B cell (primary cell): ENCODE data around the gene STAT4. TPM values are rescaled to one million over a fixed set of nuclear protein-coding genes. Genes with fewer than 3 reads are reported as not detected.

ENCODE experiments used
- ATAC-seq: fragments of 200-7000 bp; cut with Tn5 transposase; one replicate; pipeline ENCODE4 v1.10.0; 2021; ENCODE audit warnings: low read depth, mild to moderate bottlenecking, moderate number of reproducible peaks, moderate library complexity
- CTCF ChIA-PET: fragments of 350-600 bp; sonication (Branson Sonifier 250); formaldehyde crosslinking; loops from one replicate; lab custom pipeline; 2021; ENCODE audit warnings: antibody characterized with exemption, inconsistent platforms; lab: Charles Lee
- POLR2A ChIA-PET: fragments of 350-600 bp; sonication (Branson Sonifier 250); formaldehyde crosslinking; loops from one replicate; lab custom pipeline; 2021; ENCODE audit warnings: antibody characterized with exemption; lab: Charles Lee
- DNase-seq: peaks from one replicate; pipeline ENCODE4 v3.0.0; 2013
- H2AFZ ChIP-seq: 2 replicates; pipeline ENCODE4 v1.6.1; 2012; ENCODE audit warnings: mild to moderate bottlenecking, low read depth, low read length; ENCODE audit not compliant: insufficient read depth, poor library complexity, severe bottlenecking
- H3K27ac ChIP-seq, 2 donors: 1 replicate in 1 of 2; 2 replicates in 1 of 2; pipeline ENCODE4 v1.5.1; 2012 to 2013; ENCODE audit warnings: low read length in 2 of 2, mild to moderate bottlenecking in 2 of 2, moderate library complexity in 1 of 2
- H3K27me3 ChIP-seq, 4 experiments: fragments of 200-600 bp in 1 of 4; sonication (generic) in 1 of 4; replicated peaks in 1 of 4; 1 replicate in 2 of 4; 2 replicates in 2 of 4; pipeline versions ENCODE4 v1.6.1 to v1.7.0; 2013 to 2016; ENCODE audit warnings: low read length in 3 of 4, mild to moderate bottlenecking in 2 of 4, mixed read lengths in 1 of 4, moderate library complexity in 1 of 4; ENCODE audit not compliant: insufficient read depth in 4 of 4, control insufficient read depth in 3 of 4; ENCODE audit errors: control extremely low read depth in 1 of 4
- H3K36me3 ChIP-seq, 2 experiments: replicated peaks in 1 of 2; 1 replicate in 1 of 2; 2 replicates in 1 of 2; pipeline versions ENCODE4 v1.6.1 to v1.7.1; 2013; ENCODE audit warnings: low read length in 1 of 2; ENCODE audit not compliant: insufficient read depth in 2 of 2, control insufficient read depth in 1 of 2; ENCODE audit errors: control extremely low read depth in 1 of 2, extremely low read depth in 1 of 2
- H3K4me1 ChIP-seq, 2 donors: fragments of 200-600 bp in 1 of 2; sonication (generic) in 1 of 2; 1 replicate in 1 of 2; 2 replicates in 1 of 2; pipeline versions ENCODE4 v1.5.1 to v1.6.1; 2013 to 2017; ENCODE audit warnings: low read length in 2 of 2; ENCODE audit not compliant: control insufficient read depth in 2 of 2, insufficient read depth in 2 of 2
- H3K4me2 ChIP-seq: replicated peaks from 2 replicates; pipeline ENCODE3; 2012; ENCODE audit warnings: mild to moderate bottlenecking, low read depth, low read length; ENCODE audit not compliant: poor library complexity, severe bottlenecking
- H3K4me3 ChIP-seq, 5 experiments: fragments of 200-600 bp in 1 of 5; sonication (generic) in 1 of 5; 1 replicate in 3 of 5; 2 replicates in 2 of 5; pipeline versions ENCODE4 v1.5.1 to v1.7.0; 2011 to 2016; ENCODE audit warnings: low read length in 4 of 5, mild to moderate bottlenecking in 4 of 5, low read depth in 2 of 5, control low read depth in 1 of 5, moderate library complexity in 1 of 5; ENCODE audit not compliant: insufficient read depth in 1 of 5; ENCODE audit errors: control extremely low read depth in 1 of 5, extremely low read depth in 1 of 5
- H3K79me2 ChIP-seq: fragments of 200-600 bp; sonication (generic); one replicate; pipeline ENCODE4 v1.6.0; 2016; ENCODE audit warnings: low read length; ENCODE audit not compliant: control insufficient read depth, insufficient read depth
- H3K9ac ChIP-seq: fragments of 200-600 bp; sonication (generic); 2 replicates; pipeline ENCODE4 v1.6.1; 2017; ENCODE audit warnings: mild to moderate bottlenecking, low read length, moderate library complexity
- H3K9me3 ChIP-seq, 3 donors: one replicate each; pipeline versions ENCODE4 v1.6.1 to v1.7.1; 2013; ENCODE audit warnings: low read length in 2 of 3; ENCODE audit not compliant: control insufficient read depth in 2 of 3, insufficient read depth in 1 of 3; ENCODE audit errors: control extremely low read depth in 1 of 3
- H4K20me1 ChIP-seq: 2 replicates; pipeline ENCODE4 v1.6.0; 2012; ENCODE audit warnings: mild to moderate bottlenecking, low read length; ENCODE audit not compliant: insufficient read depth, control insufficient read depth, poor library complexity, severe bottlenecking
- H3K27ac Mint-ChIP-seq: one replicate; pipeline ENCODE4 v1.8.0; 2021; ENCODE audit warnings: mixed read lengths
- H3K27me3 Mint-ChIP-seq: one replicate; pipeline ENCODE4 v1.8.0; 2021; ENCODE audit warnings: mixed read lengths
- H3K4me1 Mint-ChIP-seq: one replicate; pipeline ENCODE4 v1.8.0; 2021; ENCODE audit warnings: mixed read lengths
- H3K4me3 Mint-ChIP-seq: one replicate; pipeline ENCODE4 v1.8.0; 2021; ENCODE audit warnings: mixed read lengths
- H3K9me3 Mint-ChIP-seq: one replicate; pipeline ENCODE4 v1.8.0; 2022; ENCODE audit warnings: mixed read lengths; ENCODE audit not compliant: insufficient read depth
- EZH2 ChIP-seq: IDR thresholded peaks from 2 replicates; pipeline ENCODE4 v1.6.1; 2012; ENCODE audit warnings: borderline replicate concordance, low read depth, mild to moderate bottlenecking, moderate library complexity, low read length; ENCODE audit not compliant: insufficient read depth, poor library complexity, severe bottlenecking
- WGBS: methylation state at CpG from one replicate; pipeline ENCODE4 v1.1.5; 2013; ENCODE audit warnings: missing lambda C conversion rate; ENCODE audit not compliant: insufficient coverage; 5-methylcytosine and 5-hydroxymethylcytosine counted together
- intact Hi-C: fragments of 100-400 bp; cut with micrococcal nuclease; formaldehyde crosslinking; loops from one replicate; pipeline ENCODE4 v1.10.0; 2022
- polyA plus RNA-seq: library from polyadenylated mRNA; depleted of rRNA; stranded (reverse); fragments of >200 nt; gene quantifications from 2 replicates; pipeline ENCODE4 v1.2.3, GENCODE V29; 2012
- total RNA-seq, 2 donors: library from RNA; stranded (reverse); fragments of 120-200 nt in 1 of 2; gene quantifications; 1 replicate in 1 of 2; 2 replicates in 1 of 2; pipeline versions ENCODE4 v1.2.3 to v1.2.4, GENCODE V29; 2013 to 2022
- TF ChIP-seq, protein P1 (sequence below): fragments of 200-600 bp; IDR thresholded peaks from one replicate; pipeline ENCODE4 v1.8.0; 2022; ENCODE audit warnings: antibody characterized with exemption, mild to moderate bottlenecking

The STAT4 gene
- total and polyA plus RNA-seq, 2 donors (not counting 1 experiment from before 2014, with no cell fraction given): 2.0 to 62.1 TPM

DNA sequence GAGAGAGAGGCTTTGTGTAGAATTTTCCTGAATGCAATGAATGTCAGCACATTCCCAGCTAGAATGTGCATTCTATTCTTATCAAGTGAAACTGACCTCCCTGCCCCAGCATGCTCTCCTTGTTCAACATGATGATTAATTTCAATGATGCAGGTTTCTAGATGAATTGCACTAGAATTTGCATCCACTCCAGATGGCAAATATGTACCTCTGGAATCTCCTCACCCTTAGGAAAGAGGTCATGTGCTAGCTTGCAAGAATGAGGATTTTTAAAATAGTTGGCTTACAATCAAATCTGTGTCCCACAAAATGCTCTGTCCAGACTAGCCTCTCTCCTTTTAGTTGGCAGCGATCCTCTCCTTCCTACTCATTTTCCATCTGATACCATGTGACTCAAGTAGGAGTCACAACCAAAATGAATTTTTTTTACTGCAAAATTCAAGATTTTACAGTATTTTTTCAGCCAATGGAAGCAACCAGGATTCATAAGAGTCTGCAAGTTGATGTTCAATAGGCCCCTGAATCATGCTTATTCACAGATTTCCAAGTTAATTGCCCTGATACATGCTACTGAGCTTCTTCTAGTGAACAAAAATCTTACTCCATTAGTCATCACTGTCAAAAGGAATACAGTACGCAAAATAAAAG, 21.0 kb upstream of the STAT4 start:
- Mint-ChIP-seq H3K4me3 (no peak overlapping the region), H3K4me1 (peaks cover 5% of the 10 kb centered on the region), H3K9me3 (no peaks in the 10 kb centered on the region), H3K27ac (no peak overlapping the region), H3K27me3 (peaks cover 12% of the 10 kb centered on the region)
- Histone ChIP-seq H3K27me3 (no peaks in the 10 kb centered on the region), H3K36me3 (no peaks in the 10 kb centered on the region), H3K9me3 (no peaks in the 10 kb centered on the region), H3K9ac (no peak overlapping the region), H4K20me1 (no peaks in the 10 kb centered on the region), H3K4me2 (no peak overlapping the region), H2AFZ (no peak overlapping the region), H3K27ac (no peak overlapping the region), H3K4me3 (no peak overlapping the region), H3K4me1 (no peaks in the 10 kb centered on the region), H3K79me2 (no peaks in the 10 kb centered on the region)
- no peak for ATAC-seq
- 88% methylated on average over 1 of the region's 2 CpGs for WGBS
- DNase-seq: no peak
- TF ChIP-seq, protein P1, sequence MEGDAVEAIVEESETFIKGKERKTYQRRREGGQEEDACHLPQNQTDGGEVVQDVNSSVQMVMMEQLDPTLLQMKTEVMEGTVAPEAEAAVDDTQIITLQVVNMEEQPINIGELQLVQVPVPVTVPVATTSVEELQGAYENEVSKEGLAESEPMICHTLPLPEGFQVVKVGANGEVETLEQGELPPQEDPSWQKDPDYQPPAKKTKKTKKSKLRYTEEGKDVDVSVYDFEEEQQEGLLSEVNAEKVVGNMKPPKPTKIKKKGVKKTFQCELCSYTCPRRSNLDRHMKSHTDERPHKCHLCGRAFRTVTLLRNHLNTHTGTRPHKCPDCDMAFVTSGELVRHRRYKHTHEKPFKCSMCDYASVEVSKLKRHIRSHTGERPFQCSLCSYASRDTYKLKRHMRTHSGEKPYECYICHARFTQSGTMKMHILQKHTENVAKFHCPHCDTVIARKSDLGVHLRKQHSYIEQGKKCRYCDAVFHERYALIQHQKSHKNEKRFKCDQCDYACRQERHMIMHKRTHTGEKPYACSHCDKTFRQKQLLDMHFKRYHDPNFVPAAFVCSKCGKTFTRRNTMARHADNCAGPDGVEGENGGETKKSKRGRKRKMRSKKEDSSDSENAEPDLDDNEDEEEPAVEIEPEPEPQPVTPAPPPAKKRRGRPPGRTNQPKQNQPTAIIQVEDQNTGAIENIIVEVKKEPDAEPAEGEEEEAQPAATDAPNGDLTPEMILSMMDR: no peak
- no peak for TF ChIP-seq EZH2
- CTCF ChIA-PET: interaction anchor here (1.4 kb wide), 1 partner anchor 121 kb away, joined by 5 read pairs; no protein-coding TSS in a partner anchor
- intact Hi-C loops: no loop called here
- POLR2A ChIA-PET: no interaction called here

DNA sequence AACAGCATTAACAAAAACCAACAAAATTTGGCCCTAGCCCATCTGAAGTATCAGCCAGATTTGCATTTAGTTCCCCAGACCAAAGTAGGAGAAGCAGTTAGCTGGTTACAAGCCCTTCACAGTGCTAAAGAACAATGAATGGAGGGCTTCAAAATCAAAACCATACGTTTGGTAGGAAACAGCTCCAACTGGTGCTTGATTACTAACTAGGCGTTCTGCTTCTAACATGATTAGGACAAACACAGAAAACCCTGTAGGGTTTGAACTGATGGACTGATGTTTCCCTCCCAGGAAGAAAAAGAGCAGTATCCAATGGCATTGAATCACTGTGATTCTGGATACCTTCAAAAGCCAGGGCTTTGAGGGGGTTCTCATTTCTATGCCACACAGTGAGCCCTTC, 20.5 kb upstream of the STAT4 start:
- H3K4me1 Mint-ChIP-seq: peaks cover 5% of the 10 kb centered on the region
- WGBS: 100% methylated on average over 1 of the region's 2 CpGs
- POLR2A ChIA-PET: no interaction called here

More for the DNA sequence above, 20.5 kb upstream of the STAT4 start:
- no peak overlapping the region for H3K9ac ChIP-seq
- H3K4me3 Mint-ChIP-seq: no peak overlapping the region
- H3K9me3 ChIP-seq: no peaks in the 10 kb centered on the region
- no peak overlapping the region for H2AFZ ChIP-seq
- no peaks in the 10 kb centered on the region for H3K9me3 Mint-ChIP-seq
- peaks cover 12% of the 10 kb centered on the region for H3K27me3 Mint-ChIP-seq
- H3K27ac Mint-ChIP-seq: no peak overlapping the region
- intact Hi-C loops: no loop called here
- H3K4me3 ChIP-seq: no peak overlapping the region
- H3K27ac ChIP-seq: no peak overlapping the region
- H3K4me2 ChIP-seq: no peak overlapping the region
- CTCF ChIA-PET: interaction anchor here (1.4 kb wide), 1 partner anchor 120 kb away, joined by 5 read pairs; no protein-coding TSS in a partner anchor
- no peaks in the 10 kb centered on the region for H3K4me1 ChIP-seq
- TF ChIP-seq EZH2: no peak
- TF ChIP-seq, protein P1: no peak
- H3K36me3 ChIP-seq: no peaks in the 10 kb centered on the region
- H3K79me2 ChIP-seq: no peaks in the 10 kb centered on the region
- no peak for ATAC-seq
- no peaks in the 10 kb centered on the region for H4K20me1 ChIP-seq
- no peak for DNase-seq
- H3K27me3 ChIP-seq: no peaks in the 10 kb centered on the region
